ENCODE data around the gene HK1. TPM values are rescaled to one million over a fixed set of nuclear protein-coding genes. Genes with fewer than 3 reads are reported as not detected.
A peak's percentile ranks its signal among the peaks of the same experiment; 100 is the strongest.

Gene HK1
- total and polyA plus RNA-seq, 4 donors, result 1.8 to 166 (median 7.4) TPM

DNA sequence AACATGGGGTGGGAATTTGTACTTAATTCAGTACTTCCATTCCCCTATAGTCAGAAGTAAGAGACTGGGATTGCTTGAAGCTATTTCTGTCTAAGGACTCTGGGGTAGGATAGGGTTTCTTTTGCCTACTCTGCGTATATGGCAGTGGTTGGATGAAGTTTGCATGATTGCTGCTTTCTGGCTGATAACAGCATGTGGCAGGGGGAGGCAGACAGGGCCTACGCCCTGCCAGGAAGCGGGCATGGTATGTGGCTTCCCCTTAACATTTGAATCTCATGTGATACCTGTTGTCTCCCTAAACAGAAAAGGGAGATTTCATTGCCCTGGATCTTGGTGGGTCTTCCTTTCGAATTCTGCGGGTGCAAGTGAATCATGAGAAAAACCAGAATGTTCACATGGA lies 81.3 kb downstream of the HK1 start (continued):
- TF ChIP-seq SP1 (IDR thresholded peaks at IDR 0.05), result no peak
- TF ChIP-seq TAF1 (conservative IDR thresholded peaks at IDR 0.05), result no peak
- TF ChIP-seq HNF4A (conservative IDR thresholded peaks at IDR 0.05), result no peak
- no peak for TF ChIP-seq HNF4G (IDR thresholded peaks at IDR 0.05)
- TF ChIP-seq NR2F2 (IDR thresholded peaks at IDR 0.05), result no peak

DNA sequence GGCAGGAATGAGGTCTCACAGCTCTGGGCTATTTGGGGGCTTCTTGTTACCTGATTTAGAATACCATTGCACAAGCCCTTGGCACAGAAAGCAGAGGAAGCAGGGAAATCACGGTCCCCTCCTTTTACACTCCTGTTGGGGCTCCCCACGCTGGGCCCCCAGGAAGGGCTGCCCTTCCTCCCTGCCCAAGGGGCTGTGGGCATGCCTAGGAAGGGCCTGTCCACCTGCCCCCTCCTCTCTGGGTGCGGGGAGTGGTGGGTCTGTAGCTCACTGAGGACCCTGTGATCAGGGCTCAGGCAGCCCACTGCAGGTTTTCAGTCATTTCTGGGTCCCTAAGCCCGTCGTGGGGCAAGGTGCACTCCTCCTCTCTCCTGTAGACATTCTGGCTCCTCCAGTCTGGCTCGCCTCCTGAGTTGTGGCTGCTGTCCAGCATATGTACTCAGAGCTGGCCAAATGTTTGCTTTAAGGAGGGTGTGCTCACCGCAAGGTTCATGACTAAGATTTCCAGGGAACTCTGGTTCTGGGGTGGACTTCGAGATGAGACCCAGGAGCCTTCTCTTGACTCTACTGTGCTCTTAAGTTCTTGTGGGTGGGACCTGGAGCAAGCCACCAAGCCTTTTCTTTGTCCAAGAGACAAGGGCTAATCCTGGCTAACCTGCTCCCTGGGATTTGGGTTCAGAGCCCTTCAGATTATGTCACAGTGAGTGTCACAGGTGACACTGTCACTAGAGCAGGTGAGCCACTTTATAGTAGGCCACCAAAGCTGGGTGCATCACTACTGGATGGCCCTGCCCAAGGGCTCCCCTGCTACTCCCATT lies 82.4 kb downstream of the HK1 start:
- H3K27ac ChIP-seq (ENCODE audit: low read depth in 1 of 2, low read length in 2 of 2), result no peak overlapping the region
- H3K36me3 ChIP-seq (ENCODE audit: control insufficient read depth in 4 of 4, insufficient read depth in 3 of 4, low read depth in 1 of 4, low read length in 3 of 4), result peaks cover 0 to 2% (median 0%) of the 10 kb centered on the region in 4 donors
- H3K27me3 ChIP-seq (ENCODE audit: control insufficient read depth in 4 of 4, insufficient read depth in 4 of 4, low read length in 3 of 4), result no peaks in the 10 kb centered on the region
- no peak for DNase-seq (ENCODE audit: low spot score)
- WGBS, result 40% methylated on average over 8 of the region's 8 CpGs
- H3K4me3 ChIP-seq (ENCODE audit: low read depth in 1 of 3, low read length in 3 of 3), result no peak overlapping the region
- peaks cover 4 to 10% (median 5%) of the 10 kb centered on the region in 4 donors for H3K4me1 ChIP-seq (ENCODE audit: control insufficient read depth in 4 of 4, insufficient read depth in 4 of 4, low read length in 3 of 4)
- TF ChIP-seq, protein P1, sequence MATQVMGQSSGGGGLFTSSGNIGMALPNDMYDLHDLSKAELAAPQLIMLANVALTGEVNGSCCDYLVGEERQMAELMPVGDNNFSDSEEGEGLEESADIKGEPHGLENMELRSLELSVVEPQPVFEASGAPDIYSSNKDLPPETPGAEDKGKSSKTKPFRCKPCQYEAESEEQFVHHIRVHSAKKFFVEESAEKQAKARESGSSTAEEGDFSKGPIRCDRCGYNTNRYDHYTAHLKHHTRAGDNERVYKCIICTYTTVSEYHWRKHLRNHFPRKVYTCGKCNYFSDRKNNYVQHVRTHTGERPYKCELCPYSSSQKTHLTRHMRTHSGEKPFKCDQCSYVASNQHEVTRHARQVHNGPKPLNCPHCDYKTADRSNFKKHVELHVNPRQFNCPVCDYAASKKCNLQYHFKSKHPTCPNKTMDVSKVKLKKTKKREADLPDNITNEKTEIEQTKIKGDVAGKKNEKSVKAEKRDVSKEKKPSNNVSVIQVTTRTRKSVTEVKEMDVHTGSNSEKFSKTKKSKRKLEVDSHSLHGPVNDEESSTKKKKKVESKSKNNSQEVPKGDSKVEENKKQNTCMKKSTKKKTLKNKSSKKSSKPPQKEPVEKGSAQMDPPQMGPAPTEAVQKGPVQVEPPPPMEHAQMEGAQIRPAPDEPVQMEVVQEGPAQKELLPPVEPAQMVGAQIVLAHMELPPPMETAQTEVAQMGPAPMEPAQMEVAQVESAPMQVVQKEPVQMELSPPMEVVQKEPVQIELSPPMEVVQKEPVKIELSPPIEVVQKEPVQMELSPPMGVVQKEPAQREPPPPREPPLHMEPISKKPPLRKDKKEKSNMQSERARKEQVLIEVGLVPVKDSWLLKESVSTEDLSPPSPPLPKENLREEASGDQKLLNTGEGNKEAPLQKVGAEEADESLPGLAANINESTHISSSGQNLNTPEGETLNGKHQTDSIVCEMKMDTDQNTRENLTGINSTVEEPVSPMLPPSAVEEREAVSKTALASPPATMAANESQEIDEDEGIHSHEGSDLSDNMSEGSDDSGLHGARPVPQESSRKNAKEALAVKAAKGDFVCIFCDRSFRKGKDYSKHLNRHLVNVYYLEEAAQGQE (IDR thresholded peaks at IDR 0.05), result peak; percentile 44
- no peak for TF ChIP-seq FOXA2 (IDR thresholded peaks at IDR 0.05)
- H3K9me3 ChIP-seq (ENCODE audit: control insufficient read depth in 4 of 4, low read length in 3 of 4), result no peaks in the 10 kb centered on the region
- H3K9ac ChIP-seq (ENCODE audit: low read depth in 1 of 2, low read length in 2 of 2), result no peak overlapping the region

DNA sequence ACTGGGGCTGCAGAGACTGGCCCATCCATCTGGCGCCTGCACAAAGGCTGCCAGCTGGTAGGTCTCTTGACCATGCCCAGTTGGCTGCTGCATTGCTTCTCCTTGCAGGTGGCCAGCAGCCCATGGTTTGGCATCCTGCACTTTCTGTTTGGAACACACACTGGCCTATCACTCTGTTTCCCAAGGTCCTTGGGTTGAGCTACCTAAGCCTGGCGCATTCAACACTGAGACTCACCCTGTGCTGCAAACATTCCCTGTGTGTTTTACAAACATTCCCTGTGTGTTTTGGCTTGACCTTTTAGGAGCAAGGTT lies 83.0 kb downstream of the HK1 start:
- H3K27me3 ChIP-seq (ENCODE audit: control insufficient read depth in 4 of 4, insufficient read depth in 4 of 4, low read length in 3 of 4), result no peaks in the 10 kb centered on the region
- H3K27ac ChIP-seq (ENCODE audit: low read depth in 1 of 2, low read length in 2 of 2), result no peak overlapping the region
- H3K36me3 ChIP-seq (ENCODE audit: control insufficient read depth in 4 of 4, insufficient read depth in 3 of 4, low read depth in 1 of 4, low read length in 3 of 4), result peaks cover 0 to 2% (median 0%) of the 10 kb centered on the region in 4 donors
- no peak overlapping the region for H3K9ac ChIP-seq (ENCODE audit: low read depth in 1 of 2, low read length in 2 of 2)
- DNase-seq (ENCODE audit: low spot score), result no peak
- WGBS, result 61% methylated on average over 2 of the region's 2 CpGs
- H3K4me1 ChIP-seq (ENCODE audit: control insufficient read depth in 4 of 4, insufficient read depth in 4 of 4, low read length in 3 of 4), result peaks cover 4 to 10% (median 5%) of the 10 kb centered on the region in 4 donors
- no peak for TF ChIP-seq HNF4G (IDR thresholded peaks at IDR 0.05)
- no peaks in the 10 kb centered on the region for H3K9me3 ChIP-seq (ENCODE audit: control insufficient read depth in 4 of 4, low read length in 3 of 4)
- H3K4me3 ChIP-seq (ENCODE audit: low read depth in 1 of 3, low read length in 3 of 3), result no peak overlapping the region

DNA sequence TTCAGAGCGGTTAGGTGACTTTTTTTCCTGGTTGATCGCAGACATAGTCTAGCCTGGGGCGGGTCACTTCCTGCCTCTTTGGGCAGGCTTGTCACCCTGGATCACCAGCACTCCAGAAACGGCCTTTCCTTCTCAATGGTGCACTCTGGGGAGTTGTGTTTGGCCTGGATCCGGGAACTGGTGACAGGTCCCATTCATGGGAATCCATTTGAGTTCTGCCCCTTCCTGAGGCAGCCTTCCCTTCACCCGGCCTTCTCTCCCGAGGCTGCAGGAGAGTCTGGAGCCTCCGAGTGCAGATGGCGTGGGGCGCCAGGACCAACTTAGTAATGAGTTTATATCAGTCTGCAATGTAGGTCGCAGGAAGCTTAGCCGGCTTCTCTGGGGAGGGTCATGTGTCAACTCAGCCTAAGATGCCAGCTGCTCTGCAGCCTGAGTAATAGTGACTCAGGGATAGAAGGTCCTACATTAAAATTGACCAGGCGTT lies 84.2 kb downstream of the HK1 start:
- peaks cover 4 to 10% (median 5%) of the 10 kb centered on the region in 4 donors for H3K4me1 ChIP-seq (ENCODE audit: control insufficient read depth in 4 of 4, insufficient read depth in 4 of 4, low read length in 3 of 4)
- DNase-seq (ENCODE audit: low spot score), result no peak
- H3K27me3 ChIP-seq (ENCODE audit: control insufficient read depth in 4 of 4, insufficient read depth in 4 of 4, low read length in 3 of 4), result no peaks in the 10 kb centered on the region
- no peak overlapping the region for H3K4me3 ChIP-seq (ENCODE audit: low read depth in 1 of 3, low read length in 3 of 3)
- no peak overlapping the region for H3K9ac ChIP-seq (ENCODE audit: low read depth in 1 of 2, low read length in 2 of 2)
- 68% methylated on average over 13 of the region's 13 CpGs for WGBS
- H3K36me3 ChIP-seq (ENCODE audit: control insufficient read depth in 4 of 4, insufficient read depth in 3 of 4, low read depth in 1 of 4, low read length in 3 of 4), result peaks cover 0 to 2% (median 0%) of the 10 kb centered on the region in 4 donors
- no peaks in the 10 kb centered on the region for H3K9me3 ChIP-seq (ENCODE audit: control insufficient read depth in 4 of 4, low read length in 3 of 4)
- no peak overlapping the region for H3K27ac ChIP-seq (ENCODE audit: low read depth in 1 of 2, low read length in 2 of 2)
- TF ChIP-seq NR2F2 (IDR thresholded peaks at IDR 0.05) (peak; percentile 58), RXRA (IDR thresholded peaks at IDR 0.05) (no peak)

Measured in liver (tissue), 9 donors.